HEK293 (cell line): ENCODE results near the gene KATNB1.

Experiments used
- CTCF ChIA-PET: fragments of 350-600 bp; formaldehyde crosslinking; extraction: SDS; loops from one replicate; lab custom pipeline; 2021; ENCODE audit warnings: antibody characterized with exemption; lab: Yijun Ruan, JAX
- POLR2A ChIA-PET: fragments of 300-600 bp; formaldehyde crosslinking; extraction: SDS; loops from one replicate; lab custom pipeline; 2020; ENCODE audit warnings: antibody characterized with exemption, inconsistent platforms; lab: Yijun Ruan, JAX
- H3K27ac ChIP-seq: fragments of 200-500 bp; sonication (Bioruptor generic); 2 replicates; pipeline ENCODE4 v1.5.1; 2014; ENCODE audit warnings: low read depth, low read length, control low read depth, inconsistent platforms; ENCODE audit errors: extremely low read depth
- H3K36me3 ChIP-seq, 2 experiments: fragments of 200-500 bp in 1 of 2; sonication (Bioruptor generic) in 1 of 2; 1 replicate in 1 of 2; 2 replicates in 1 of 2; pipeline ENCODE4 v1.5.1; 2014 to 2017; ENCODE audit warnings: inconsistent platforms in 2 of 2, low read length in 2 of 2; ENCODE audit not compliant: control insufficient read depth in 2 of 2, insufficient read depth in 1 of 2
- H3K4me1 ChIP-seq: fragments of 200-500 bp; sonication (Bioruptor generic); 2 replicates; pipeline ENCODE4 v1.5.1; 2014; ENCODE audit warnings: mild to moderate bottlenecking, low read length, inconsistent platforms; ENCODE audit not compliant: control insufficient read depth, insufficient read depth
- H3K4me3 ChIP-seq: 2 replicates; pipeline ENCODE4 v1.5.1; 2011; ENCODE audit warnings: low read depth, mild to moderate bottlenecking, control low read depth, low read length, moderate library complexity
- H3K9me3 ChIP-seq: fragments of 200-500 bp; sonication (Bioruptor generic); 2 replicates; pipeline ENCODE4 v1.5.1; 2014; ENCODE audit warnings: low read depth, low read length, inconsistent platforms; ENCODE audit not compliant: control insufficient read depth, insufficient read depth
- HOXD13 ChIP-seq: sonication (generic); formaldehyde crosslinking; IDR thresholded peaks from 2 replicates; pipeline ENCODE4 v1.8.0; 2022; ENCODE audit warnings: missing genetic modification reagents, borderline replicate concordance
- PBX3 ChIP-seq: sonication (generic); formaldehyde crosslinking; IDR thresholded peaks from 2 replicates; pipeline ENCODE4 v1.8.1; 2022; ENCODE audit warnings: mild to moderate bottlenecking, moderate library complexity, missing genetic modification reagents
- SP7 ChIP-seq: fragments of 450-650 bp; formaldehyde crosslinking; IDR thresholded peaks from 2 replicates; pipeline ENCODE4 v1.5.1; 2016; ENCODE audit warnings: missing biosample characterization, missing genetic modification characterization
- WT1 ChIP-seq: fragments of 450-650 bp; formaldehyde crosslinking; IDR thresholded peaks from 2 replicates; pipeline ENCODE4 v1.5.1; 2016; ENCODE audit warnings: missing biosample characterization, missing genetic modification characterization
- ZBTB8A ChIP-seq: fragments of 450-650 bp; formaldehyde crosslinking; IDR thresholded peaks from 2 replicates; pipeline ENCODE4 v1.5.1; 2016; ENCODE audit warnings: missing biosample characterization, missing genetic modification characterization
- ZNF184 ChIP-seq: fragments of 450-650 bp; IDR thresholded peaks from 2 replicates; pipeline ENCODE4 v1.5.1; 2018; ENCODE audit warnings: missing biosample characterization, mild to moderate bottlenecking, missing genetic modification characterization
- ZNF19 ChIP-seq: fragments of 450-650 bp; formaldehyde crosslinking; IDR thresholded peaks from 2 replicates; pipeline ENCODE4; 2016; ENCODE audit warnings: missing biosample characterization, missing genetic modification characterization, low read depth
- ZNF335 ChIP-seq: fragments of 450-650 bp; formaldehyde crosslinking; conservative IDR thresholded peaks from 2 replicates; pipeline ENCODE4 v1.5.1; 2016; ENCODE audit warnings: missing biosample characterization, missing genetic modification characterization
- ZNF341 ChIP-seq: fragments of 450-650 bp; formaldehyde crosslinking; IDR thresholded peaks from 2 replicates; pipeline ENCODE4; 2016; ENCODE audit warnings: low read depth, missing biosample characterization, missing genetic modification characterization
- ZNF354C ChIP-seq: fragments of 450-650 bp; formaldehyde crosslinking; IDR thresholded peaks from 2 replicates; pipeline ENCODE4 v1.5.1; 2016; ENCODE audit warnings: missing biosample characterization, missing genetic modification characterization, low read depth, borderline replicate concordance
- ZNF664 ChIP-seq: fragments of 450-650 bp; formaldehyde crosslinking; IDR thresholded peaks from 2 replicates; pipeline ENCODE4 v1.5.1; 2016; ENCODE audit warnings: missing biosample characterization, missing genetic modification characterization
- ZSCAN5A ChIP-seq: fragments of 450-650 bp; formaldehyde crosslinking; IDR thresholded peaks from 2 replicates; pipeline ENCODE4 v1.5.1; 2016; ENCODE audit warnings: missing biosample characterization, missing genetic modification characterization
- TF ChIP-seq, protein P1 (sequence below): fragments of 450-650 bp; formaldehyde crosslinking; IDR thresholded peaks from 2 replicates; pipeline ENCODE4 v1.5.1; 2016; ENCODE audit warnings: missing biosample characterization, missing genetic modification characterization
- TF ChIP-seq, protein P2 (sequence below): fragments of 450-650 bp; formaldehyde crosslinking; IDR thresholded peaks from 2 replicates; pipeline ENCODE4 v1.5.1; 2016; ENCODE audit warnings: missing biosample characterization, missing genetic modification characterization
- TF ChIP-seq, protein P3 (sequence below): fragments of 450-650 bp; formaldehyde crosslinking; conservative IDR thresholded peaks from 2 replicates; pipeline ENCODE4 v1.5.1; 2016; ENCODE audit warnings: low read depth, missing biosample characterization, missing genetic modification characterization
- TF ChIP-seq, protein P4 (sequence below): fragments of 450-650 bp; formaldehyde crosslinking; IDR thresholded peaks from 2 replicates; pipeline ENCODE4 v1.5.1; 2017; ENCODE audit warnings: missing biosample characterization, mild to moderate bottlenecking, missing genetic modification characterization, moderate library complexity
- TF ChIP-seq, protein P5 (sequence below): fragments of 450-650 bp; formaldehyde crosslinking; IDR thresholded peaks from 2 replicates; pipeline ENCODE4 v1.5.1; 2016; ENCODE audit warnings: missing biosample characterization, missing genetic modification characterization, borderline replicate concordance

The KATNB1 gene

GRCh38 chr16:57798953-57799599 is 63.5 kb downstream of the KATNB1 start (continued):
- TF ChIP-seq, protein P1, sequence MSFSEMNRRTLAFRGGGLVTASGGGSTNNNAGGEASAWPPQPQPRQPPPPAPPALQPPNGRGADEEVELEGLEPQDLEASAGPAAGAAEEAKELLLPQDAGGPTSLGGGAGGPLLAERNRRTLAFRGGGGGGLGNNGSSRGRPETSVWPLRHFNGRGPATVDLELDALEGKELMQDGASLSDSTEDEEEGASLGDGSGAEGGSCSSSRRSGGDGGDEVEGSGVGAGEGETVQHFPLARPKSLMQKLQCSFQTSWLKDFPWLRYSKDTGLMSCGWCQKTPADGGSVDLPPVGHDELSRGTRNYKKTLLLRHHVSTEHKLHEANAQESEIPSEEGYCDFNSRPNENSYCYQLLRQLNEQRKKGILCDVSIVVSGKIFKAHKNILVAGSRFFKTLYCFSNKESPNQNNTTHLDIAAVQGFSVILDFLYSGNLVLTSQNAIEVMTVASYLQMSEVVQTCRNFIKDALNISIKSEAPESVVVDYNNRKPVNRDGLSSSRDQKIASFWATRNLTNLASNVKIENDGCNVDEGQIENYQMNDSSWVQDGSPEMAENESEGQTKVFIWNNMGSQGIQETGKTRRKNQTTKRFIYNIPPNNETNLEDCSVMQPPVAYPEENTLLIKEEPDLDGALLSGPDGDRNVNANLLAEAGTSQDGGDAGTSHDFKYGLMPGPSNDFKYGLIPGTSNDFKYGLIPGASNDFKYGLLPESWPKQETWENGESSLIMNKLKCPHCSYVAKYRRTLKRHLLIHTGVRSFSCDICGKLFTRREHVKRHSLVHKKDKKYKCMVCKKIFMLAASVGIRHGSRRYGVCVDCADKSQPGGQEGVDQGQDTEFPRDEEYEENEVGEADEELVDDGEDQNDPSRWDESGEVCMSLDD (tag by site-specific recombination): no peak
- no peak for TF ChIP-seq PBX3 (CRISPR knock-in tag)
- TF ChIP-seq ZNF335 (tag by site-specific recombination): no peak
- TF ChIP-seq ZNF664: peak; percentile 67
- no peak for TF ChIP-seq WT1 (tag by site-specific recombination)
- no peak for TF ChIP-seq ZBTB8A

DNA sequence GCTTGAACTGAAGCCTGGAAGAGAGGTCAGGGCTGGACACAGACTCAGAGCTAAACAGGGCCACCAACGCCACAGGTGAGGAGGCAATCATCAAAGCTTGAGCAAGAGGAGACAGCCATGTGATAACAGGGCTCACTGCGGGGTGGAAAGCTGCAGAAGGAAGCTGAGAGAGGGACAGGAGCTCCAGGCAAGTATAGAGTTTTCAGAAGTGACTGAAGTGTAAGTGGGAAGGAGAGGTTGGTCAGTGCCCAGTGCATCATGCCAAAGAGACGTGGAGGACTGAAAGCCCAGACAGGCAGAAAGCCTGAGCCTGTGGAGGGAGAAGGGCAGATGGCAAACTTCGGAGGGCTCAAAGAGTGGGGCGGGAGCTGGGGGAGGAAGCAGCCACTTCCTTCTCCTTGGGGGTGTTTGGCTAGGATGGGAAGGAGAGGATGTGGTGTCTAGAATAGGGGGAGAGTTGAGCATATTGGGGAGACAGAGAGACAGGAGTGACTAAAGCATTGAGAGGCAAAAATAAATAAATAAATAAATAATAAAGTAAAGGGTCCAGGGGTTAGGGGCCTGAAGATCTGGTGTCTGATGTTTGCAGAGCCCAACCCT is 64.1 kb downstream of the KATNB1 start:
- Histone ChIP-seq H3K4me1 (peaks cover 3% of the 10 kb centered on the region; the same call in 1 of the 2 replicates), H3K36me3 (peaks cover 0 to 9% of the 10 kb centered on the region in 2 experiments; a peak in 1 of 3 replicates), H3K4me3 (no peak overlapping the region), H3K9me3 (no peaks in the 10 kb centered on the region), H3K27ac (no peak overlapping the region)
- ChIA-PET CTCF (interaction anchor here (0.9 to 1.5 kb wide), 4 partner anchors 9 to 67 kb away, joined by 3 to 7 read pairs (median 6); no protein-coding TSS in a partner anchor), POLR2A (no interaction called here)
- TF ChIP-seq ZNF184 (tag by site-specific recombination) (no peak), ZNF341 (tag by site-specific recombination) (no peak), ZNF19 (tag by site-specific recombination) (no peak), HOXD13 (CRISPR knock-in tag) (no peak), SP7 (tag by site-specific recombination) (no peak), ZSCAN5A (tag by site-specific recombination) (no peak), ZNF354C (tag by site-specific recombination) (no peak)
- TF ChIP-seq, protein P2, sequence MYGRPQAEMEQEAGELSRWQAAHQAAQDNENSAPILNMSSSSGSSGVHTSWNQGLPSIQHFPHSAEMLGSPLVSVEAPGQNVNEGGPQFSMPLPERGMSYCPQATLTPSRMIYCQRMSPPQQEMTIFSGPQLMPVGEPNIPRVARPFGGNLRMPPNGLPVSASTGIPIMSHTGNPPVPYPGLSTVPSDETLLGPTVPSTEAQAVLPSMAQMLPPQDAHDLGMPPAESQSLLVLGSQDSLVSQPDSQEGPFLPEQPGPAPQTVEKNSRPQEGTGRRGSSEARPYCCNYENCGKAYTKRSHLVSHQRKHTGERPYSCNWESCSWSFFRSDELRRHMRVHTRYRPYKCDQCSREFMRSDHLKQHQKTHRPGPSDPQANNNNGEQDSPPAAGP: no peak
- TF ChIP-seq, protein P3, sequence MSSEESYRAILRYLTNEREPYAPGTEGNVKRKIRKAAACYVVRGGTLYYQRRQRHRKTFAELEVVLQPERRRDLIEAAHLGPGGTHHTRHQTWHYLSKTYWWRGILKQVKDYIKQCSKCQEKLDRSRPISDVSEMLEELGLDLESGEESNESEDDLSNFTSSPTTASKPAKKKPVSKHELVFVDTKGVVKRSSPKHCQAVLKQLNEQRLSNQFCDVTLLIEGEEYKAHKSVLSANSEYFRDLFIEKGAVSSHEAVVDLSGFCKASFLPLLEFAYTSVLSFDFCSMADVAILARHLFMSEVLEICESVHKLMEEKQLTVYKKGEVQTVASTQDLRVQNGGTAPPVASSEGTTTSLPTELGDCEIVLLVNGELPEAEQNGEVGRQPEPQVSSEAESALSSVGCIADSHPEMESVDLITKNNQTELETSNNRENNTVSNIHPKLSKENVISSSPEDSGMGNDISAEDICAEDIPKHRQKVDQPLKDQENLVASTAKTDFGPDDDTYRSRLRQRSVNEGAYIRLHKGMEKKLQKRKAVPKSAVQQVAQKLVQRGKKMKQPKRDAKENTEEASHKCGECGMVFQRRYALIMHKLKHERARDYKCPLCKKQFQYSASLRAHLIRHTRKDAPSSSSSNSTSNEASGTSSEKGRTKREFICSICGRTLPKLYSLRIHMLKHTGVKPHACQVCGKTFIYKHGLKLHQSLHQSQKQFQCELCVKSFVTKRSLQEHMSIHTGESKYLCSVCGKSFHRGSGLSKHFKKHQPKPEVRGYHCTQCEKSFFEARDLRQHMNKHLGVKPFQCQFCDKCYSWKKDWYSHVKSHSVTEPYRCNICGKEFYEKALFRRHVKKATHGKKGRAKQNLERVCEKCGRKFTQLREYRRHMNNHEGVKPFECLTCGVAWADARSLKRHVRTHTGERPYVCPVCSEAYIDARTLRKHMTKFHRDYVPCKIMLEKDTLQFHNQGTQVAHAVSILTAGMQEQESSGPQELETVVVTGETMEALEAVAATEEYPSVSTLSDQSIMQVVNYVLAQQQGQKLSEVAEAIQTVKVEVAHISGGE (tag by site-specific recombination): no peak
- TF ChIP-seq, protein P4, sequence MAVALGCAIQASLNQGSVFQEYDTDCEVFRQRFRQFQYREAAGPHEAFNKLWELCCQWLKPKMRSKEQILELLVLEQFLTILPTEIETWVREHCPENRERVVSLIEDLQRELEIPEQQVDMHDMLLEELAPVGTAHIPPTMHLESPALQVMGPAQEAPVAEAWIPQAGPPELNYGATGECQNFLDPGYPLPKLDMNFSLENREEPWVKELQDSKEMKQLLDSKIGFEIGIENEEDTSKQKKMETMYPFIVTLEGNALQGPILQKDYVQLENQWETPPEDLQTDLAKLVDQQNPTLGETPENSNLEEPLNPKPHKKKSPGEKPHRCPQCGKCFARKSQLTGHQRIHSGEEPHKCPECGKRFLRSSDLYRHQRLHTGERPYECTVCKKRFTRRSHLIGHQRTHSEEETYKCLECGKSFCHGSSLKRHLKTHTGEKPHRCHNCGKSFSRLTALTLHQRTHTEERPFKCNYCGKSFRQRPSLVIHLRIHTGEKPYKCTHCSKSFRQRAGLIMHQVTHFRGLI (tag by site-specific recombination): peak; percentile 26; the same call in 1 of the 2 replicates
- TF ChIP-seq, protein P5, sequence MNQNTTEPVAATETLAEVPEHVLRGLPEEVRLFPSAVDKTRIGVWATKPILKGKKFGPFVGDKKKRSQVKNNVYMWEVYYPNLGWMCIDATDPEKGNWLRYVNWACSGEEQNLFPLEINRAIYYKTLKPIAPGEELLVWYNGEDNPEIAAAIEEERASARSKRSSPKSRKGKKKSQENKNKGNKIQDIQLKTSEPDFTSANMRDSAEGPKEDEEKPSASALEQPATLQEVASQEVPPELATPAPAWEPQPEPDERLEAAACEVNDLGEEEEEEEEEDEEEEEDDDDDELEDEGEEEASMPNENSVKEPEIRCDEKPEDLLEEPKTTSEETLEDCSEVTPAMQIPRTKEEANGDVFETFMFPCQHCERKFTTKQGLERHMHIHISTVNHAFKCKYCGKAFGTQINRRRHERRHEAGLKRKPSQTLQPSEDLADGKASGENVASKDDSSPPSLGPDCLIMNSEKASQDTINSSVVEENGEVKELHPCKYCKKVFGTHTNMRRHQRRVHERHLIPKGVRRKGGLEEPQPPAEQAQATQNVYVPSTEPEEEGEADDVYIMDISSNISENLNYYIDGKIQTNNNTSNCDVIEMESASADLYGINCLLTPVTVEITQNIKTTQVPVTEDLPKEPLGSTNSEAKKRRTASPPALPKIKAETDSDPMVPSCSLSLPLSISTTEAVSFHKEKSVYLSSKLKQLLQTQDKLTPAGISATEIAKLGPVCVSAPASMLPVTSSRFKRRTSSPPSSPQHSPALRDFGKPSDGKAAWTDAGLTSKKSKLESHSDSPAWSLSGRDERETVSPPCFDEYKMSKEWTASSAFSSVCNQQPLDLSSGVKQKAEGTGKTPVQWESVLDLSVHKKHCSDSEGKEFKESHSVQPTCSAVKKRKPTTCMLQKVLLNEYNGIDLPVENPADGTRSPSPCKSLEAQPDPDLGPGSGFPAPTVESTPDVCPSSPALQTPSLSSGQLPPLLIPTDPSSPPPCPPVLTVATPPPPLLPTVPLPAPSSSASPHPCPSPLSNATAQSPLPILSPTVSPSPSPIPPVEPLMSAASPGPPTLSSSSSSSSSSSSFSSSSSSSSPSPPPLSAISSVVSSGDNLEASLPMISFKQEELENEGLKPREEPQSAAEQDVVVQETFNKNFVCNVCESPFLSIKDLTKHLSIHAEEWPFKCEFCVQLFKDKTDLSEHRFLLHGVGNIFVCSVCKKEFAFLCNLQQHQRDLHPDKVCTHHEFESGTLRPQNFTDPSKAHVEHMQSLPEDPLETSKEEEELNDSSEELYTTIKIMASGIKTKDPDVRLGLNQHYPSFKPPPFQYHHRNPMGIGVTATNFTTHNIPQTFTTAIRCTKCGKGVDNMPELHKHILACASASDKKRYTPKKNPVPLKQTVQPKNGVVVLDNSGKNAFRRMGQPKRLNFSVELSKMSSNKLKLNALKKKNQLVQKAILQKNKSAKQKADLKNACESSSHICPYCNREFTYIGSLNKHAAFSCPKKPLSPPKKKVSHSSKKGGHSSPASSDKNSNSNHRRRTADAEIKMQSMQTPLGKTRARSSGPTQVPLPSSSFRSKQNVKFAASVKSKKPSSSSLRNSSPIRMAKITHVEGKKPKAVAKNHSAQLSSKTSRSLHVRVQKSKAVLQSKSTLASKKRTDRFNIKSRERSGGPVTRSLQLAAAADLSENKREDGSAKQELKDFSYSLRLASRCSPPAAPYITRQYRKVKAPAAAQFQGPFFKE (tag by site-specific recombination): no peak
